HepG2 (cell line): ENCODE results near the gene BTK. TPM values are rescaled to one million over a fixed set of nuclear protein-coding genes. Genes with fewer than 3 reads are reported as not detected.

Source experiments
- ATAC-seq: fragments of 200-7000 bp; cut with Tn5 transposase; 3 replicates; pipeline ENCODE4 v1.9.1; 2020; ENCODE audit warnings: mild to moderate bottlenecking, moderate library complexity
- BruUV-seq: library from RNA; stranded (reverse); fragments of 400-500 nt; replicated peaks from 2 replicates; lab custom pipeline; 2021; lab: Mats Ljungman, UMichigan
- CTCF ChIA-PET: fragments of 300-600 bp; formaldehyde crosslinking; extraction: SDS; loops from one replicate; lab custom pipeline; 2021; ENCODE audit warnings: low total read pairs, inconsistent platforms, low intra/inter-chr PET ratio; lab: Yijun Ruan, JAX
- POLR2A ChIA-PET: fragments of 350-600 bp; sonication (Branson Sonifier 250); formaldehyde crosslinking; loops from one replicate; lab custom pipeline; 2020; ENCODE audit warnings: antibody characterized with exemption, inconsistent platforms; lab: Yijun Ruan, JAX
- DNase-seq: peaks from one replicate; pipeline ENCODE4 v3.0.0-alpha.2; 2015; ENCODE audit warnings: low spot score
- FAIRE-seq: peaks from 3 replicates; lab custom pipeline; 2011; peaks lifted over from hg19 to GRCh38; lab: Jason Lieb, UNC
- H2AFZ ChIP-seq: one replicate; pipeline ENCODE4 v1.6.1; 2011; ENCODE audit warnings: low read length, inconsistent platforms
- H3K27ac ChIP-seq: fragments of 300-600 bp; 3 replicates; pipeline ENCODE4 v1.8.0; 2011; ENCODE audit warnings: mixed run types, mild to moderate bottlenecking, mixed read lengths, low read length, inconsistent platforms; ENCODE audit not compliant: insufficient read depth; ENCODE audit errors: extremely low read length
- H3K27me3 ChIP-seq, 2 experiments: fragments of 200-600 bp in 1 of 2; 2 replicates in 1 of 2; 3 replicates in 1 of 2; pipeline versions ENCODE4 v1.6.0 to v1.8.0; 2011; ENCODE audit warnings: low read length in 2 of 2, mild to moderate bottlenecking in 2 of 2, moderate library complexity in 2 of 2, inconsistent platforms in 1 of 2; ENCODE audit not compliant: insufficient read depth in 2 of 2, control insufficient read depth in 1 of 2
- H3K36me3 ChIP-seq, 2 experiments: fragments of 200-600 bp in 1 of 2; replicated peaks in 1 of 2; 2 replicates in 1 of 2; 3 replicates in 1 of 2; pipeline versions ENCODE4 v1.5.1 to v1.8.0; 2011; ENCODE audit warnings: low read length in 2 of 2, inconsistent platforms in 1 of 2; ENCODE audit not compliant: insufficient read depth in 2 of 2, control insufficient read depth in 1 of 2
- H3K4me1 ChIP-seq: 2 replicates; pipeline ENCODE4 v1.5.1; 2012; ENCODE audit warnings: low read length, inconsistent platforms; ENCODE audit not compliant: insufficient read depth
- H3K4me2 ChIP-seq: 2 replicates; pipeline ENCODE4 v1.6.0; 2011; ENCODE audit warnings: low read depth, low read length, inconsistent platforms
- H3K4me3 ChIP-seq, 3 experiments: fragments of 200-600 bp in 1 of 3; sonication (generic), shearing (Covaris generic) in 1 of 3; replicated peaks in 1 of 3; 2 replicates each; pipeline ENCODE4 v1.5.1; 2011 to 2016; ENCODE audit warnings: low read length in 3 of 3, inconsistent platforms in 2 of 3, low read depth in 2 of 3, mild to moderate bottlenecking in 2 of 3, control low read depth in 1 of 3, mixed read lengths in 1 of 3; ENCODE audit not compliant: insufficient read depth in 1 of 3
- H3K79me2 ChIP-seq: one replicate; pipeline ENCODE4 v1.6.1; 2011; ENCODE audit warnings: low read length, inconsistent platforms; ENCODE audit not compliant: insufficient read depth
- H3K9ac ChIP-seq: 2 replicates; pipeline ENCODE4 v1.6.0; 2011; ENCODE audit warnings: mild to moderate bottlenecking, low read depth, low read length, inconsistent platforms; ENCODE audit not compliant: insufficient read depth
- H3K9me3 ChIP-seq: 2 replicates; pipeline ENCODE4 v1.5.1; 2012; ENCODE audit warnings: mild to moderate bottlenecking, low read length
- H4K20me1 ChIP-seq: 2 replicates; pipeline ENCODE4 v1.6.0; 2011; ENCODE audit warnings: inconsistent platforms, mild to moderate bottlenecking, low read length, moderate library complexity; ENCODE audit not compliant: insufficient read depth
- NFKB2 ChIP-seq: sonication (generic); formaldehyde crosslinking; IDR thresholded peaks from 2 replicates; pipeline ENCODE4 v1.4.0; 2020; ENCODE audit warnings: missing genetic modification reagents, borderline replicate concordance
- NFYB ChIP-seq: sonication (generic); formaldehyde crosslinking; IDR thresholded peaks from 2 replicates; pipeline ENCODE4 v1.4.0; 2020; ENCODE audit warnings: missing genetic modification reagents
- POLR2G ChIP-seq: fragments of 200-400 bp; formaldehyde crosslinking; IDR thresholded peaks from 2 replicates; pipeline ENCODE4 v1.6.1; 2018; ENCODE audit warnings: mild to moderate bottlenecking, low read depth, low read length, moderate library complexity
- SMC3 ChIP-seq: IDR thresholded peaks from 2 replicates; pipeline ENCODE4 v1.6.1; 2011; ENCODE audit warnings: low read length, improper control_type of control experiment
- SNRNP70 ChIP-seq: fragments of 200-400 bp; formaldehyde crosslinking; IDR thresholded peaks from 2 replicates; pipeline ENCODE4 v1.6.1; 2017; ENCODE audit warnings: mild to moderate bottlenecking, low read depth, low read length, moderate library complexity
- STAG1 ChIP-seq: sonication (generic); formaldehyde crosslinking; IDR thresholded peaks from 2 replicates; pipeline ENCODE4 v1.4.0; 2020; ENCODE audit warnings: missing genetic modification reagents
- ZNF589 ChIP-seq: sonication (generic); formaldehyde crosslinking; conservative IDR thresholded peaks from 2 replicates; pipeline ENCODE4 v1.8.0; 2022; ENCODE audit warnings: mild to moderate bottlenecking, moderate library complexity, missing genetic modification reagents
- ZNF879 ChIP-seq: sonication (generic); formaldehyde crosslinking; IDR thresholded peaks from 2 replicates; pipeline ENCODE4 v1.8.1; 2023; ENCODE audit warnings: missing genetic modification reagents
- ZNF883 ChIP-seq: sonication (generic); formaldehyde crosslinking; IDR thresholded peaks from 2 replicates; pipeline ENCODE4 v1.5.1; 2020; ENCODE audit warnings: mild to moderate bottlenecking, missing genetic modification reagents; ENCODE audit errors: not compliant biosample characterization
- ZSCAN9 ChIP-seq: IDR thresholded peaks from 2 replicates; pipeline ENCODE4 v1.6.1; 2016; ENCODE audit warnings: borderline replicate concordance
- WGBS: methylation state at CpG from one replicate; pipeline ENCODE4 v1.1.6; 2017; ENCODE audit warnings: low lambda C conversion rate; 5-methylcytosine and 5-hydroxymethylcytosine counted together
- in situ Hi-C: cut with HindIII; loops from 2 replicates; pipeline ENCODE4 v1.10.0; 2017; ENCODE audit warnings: low pct_unique_long_range_greater_than_20kb; ENCODE audit not compliant: extremely low pct_ligation_motif_present
- intact Hi-C: fragments of 100-400 bp; cut with micrococcal nuclease; formaldehyde crosslinking; loops from one replicate; pipeline ENCODE4 v1.10.0; 2022; ENCODE audit not compliant: unreplicated experiment
- polyA plus RNA-seq, 8 experiments: library from polyadenylated mRNA; depleted of rRNA in 3 of 8; stranded (reverse) in 7 of 8; unstranded in 1 of 8; fragments of >200 nt; fragmentation: Illumina TruSeq in 4 of 8; extraction: Trizol in 4 of 8; gene quantifications; 2 replicates each; pipeline versions ENCODE4 v1.2.1 to v1.2.3, GENCODE V29; 2011 to 2016; ENCODE audit warnings: low read depth in 4 of 8, missing spikeins in 1 of 8, mixed read lengths in 1 of 8; ENCODE audit not compliant: insufficient read depth in 1 of 8
- total RNA-seq, 5 experiments: library from RNA; depleted of rRNA; stranded (reverse); fragments of >200 nt; fragmentation: Illumina TruSeq; extraction: Trizol; gene quantifications; 2 replicates each; pipeline ENCODE4 v1.2.3, GENCODE V29; 2016; ENCODE audit warnings: low read depth in 1 of 5
- TF ChIP-seq, protein P1 (sequence below): sonication (generic); formaldehyde crosslinking; IDR thresholded peaks from 2 replicates; pipeline ENCODE4 v1.5.0; 2020; ENCODE audit warnings: mild to moderate bottlenecking, missing genetic modification reagents, moderate library complexity

The BTK gene
- total and polyA plus RNA-seq, 2 of the 13 experiments (the other 11 are each of a cell fraction or from before 2014, with no cell fraction given), result not detected

- TF ChIP-seq SMC3, result 0 out of 2 replicates have a peak, but pooled peaks have one; percentile 17
- TF ChIP-seq, protein P1, sequence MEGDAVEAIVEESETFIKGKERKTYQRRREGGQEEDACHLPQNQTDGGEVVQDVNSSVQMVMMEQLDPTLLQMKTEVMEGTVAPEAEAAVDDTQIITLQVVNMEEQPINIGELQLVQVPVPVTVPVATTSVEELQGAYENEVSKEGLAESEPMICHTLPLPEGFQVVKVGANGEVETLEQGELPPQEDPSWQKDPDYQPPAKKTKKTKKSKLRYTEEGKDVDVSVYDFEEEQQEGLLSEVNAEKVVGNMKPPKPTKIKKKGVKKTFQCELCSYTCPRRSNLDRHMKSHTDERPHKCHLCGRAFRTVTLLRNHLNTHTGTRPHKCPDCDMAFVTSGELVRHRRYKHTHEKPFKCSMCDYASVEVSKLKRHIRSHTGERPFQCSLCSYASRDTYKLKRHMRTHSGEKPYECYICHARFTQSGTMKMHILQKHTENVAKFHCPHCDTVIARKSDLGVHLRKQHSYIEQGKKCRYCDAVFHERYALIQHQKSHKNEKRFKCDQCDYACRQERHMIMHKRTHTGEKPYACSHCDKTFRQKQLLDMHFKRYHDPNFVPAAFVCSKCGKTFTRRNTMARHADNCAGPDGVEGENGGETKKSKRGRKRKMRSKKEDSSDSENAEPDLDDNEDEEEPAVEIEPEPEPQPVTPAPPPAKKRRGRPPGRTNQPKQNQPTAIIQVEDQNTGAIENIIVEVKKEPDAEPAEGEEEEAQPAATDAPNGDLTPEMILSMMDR (CRISPR knock-in tag), result peak; percentile 57
- no peak for TF ChIP-seq ZNF879
- TF ChIP-seq STAG1 (CRISPR knock-in tag), result peak; percentile 38; the same call in 1 of the 2 replicates
- Histone ChIP-seq H3K9me3 (no peaks in the 10 kb centered on the region), H3K27me3 (no peaks in the 10 kb centered on the region; a peak in 1 of 5 replicates), H3K36me3 (peaks cover 0 to 14% of the 10 kb centered on the region in 2 experiments; a peak in 3 of 5 replicates), H4K20me1 (peaks cover 3% of the 10 kb centered on the region; the same call in 1 of the 2 replicates), H3K4me3 (no peak overlapping the region), H3K27ac (no peak overlapping the region), H3K9ac (no peak overlapping the region), H3K4me1 (peaks cover 4% of the 10 kb centered on the region), H3K4me2 (no peak overlapping the region), H3K79me2 (peaks cover 18% of the 10 kb centered on the region), H2AFZ (no peak overlapping the region)
- FAIRE-seq (peak; percentile 43), DNase-seq (peak; percentile 14), ATAC-seq (peak; percentile 47; the same call in 2 of the 3 replicates)
- BruUV-seq, result no TSS peak
- intact Hi-C loops (no loop called here), in situ Hi-C loops (no loop called here)
- 91% methylated on average over 5 of the region's 12 CpGs for WGBS
- POLR2A ChIA-PET, result no interaction called here
- CTCF ChIA-PET, result no interaction called here
Measured at GRCh38 chrX:101415180-101416145, 29.5 kb upstream of the BTK start.

DNA sequence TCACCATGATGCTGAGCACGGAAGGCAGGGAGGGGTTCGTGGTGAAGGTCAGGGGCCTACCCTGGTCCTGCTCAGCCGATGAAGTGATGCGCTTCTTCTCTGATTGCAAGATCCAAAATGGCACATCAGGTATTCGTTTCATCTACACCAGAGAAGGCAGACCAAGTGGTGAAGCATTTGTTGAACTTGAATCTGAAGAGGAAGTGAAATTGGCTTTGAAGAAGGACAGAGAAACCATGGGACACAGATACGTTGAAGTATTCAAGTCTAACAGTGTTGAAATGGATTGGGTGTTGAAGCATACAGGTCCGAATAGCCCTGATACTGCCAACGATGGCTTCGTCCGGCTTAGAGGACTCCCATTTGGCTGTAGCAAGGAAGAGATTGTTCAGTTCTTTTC lies 26.0 kb upstream of the BTK start:
- intact Hi-C loops (no loop called here), in situ Hi-C loops (no loop called here)
- peaks cover 5% of the 10 kb centered on the region; the same call in 1 of the 2 replicates for H4K20me1 ChIP-seq
- ATAC-seq (no peak), FAIRE-seq (no peak), DNase-seq (no peak)
- WGBS, result 91% methylated on average over 6 of the region's 10 CpGs
- no peak overlapping the region for H3K27ac ChIP-seq
- H2AFZ ChIP-seq, result no peak overlapping the region
- H3K9me3 ChIP-seq, result no peaks in the 10 kb centered on the region
- H3K4me2 ChIP-seq, result no peak overlapping the region
- ChIA-PET POLR2A (no interaction called here), CTCF (no interaction called here)
- H3K27me3 ChIP-seq, result no peaks in the 10 kb centered on the region
- H3K4me1 ChIP-seq, result peaks cover 8% of the 10 kb centered on the region
- no peak overlapping the region for H3K4me3 ChIP-seq
- H3K79me2 ChIP-seq, result peaks cover 40% of the 10 kb centered on the region
- H3K36me3 ChIP-seq, result peaks cover 0 to 14% of the 10 kb centered on the region in 2 experiments; a peak in 3 of 5 replicates
- BruUV-seq, result no TSS peak
- no peak overlapping the region for H3K9ac ChIP-seq
- no peak for TF ChIP-seq NFYB (CRISPR knock-in tag)
- TF ChIP-seq SNRNP70, result no peak
- TF ChIP-seq NFKB2 (CRISPR knock-in tag), result no peak
- no peak for TF ChIP-seq POLR2G
- TF ChIP-seq SMC3, result no peak
- no peak for TF ChIP-seq ZNF589 (CRISPR knock-in tag)
- TF ChIP-seq ZNF883 (CRISPR knock-in tag), result no peak
- no peak for TF ChIP-seq ZSCAN9 (CRISPR knock-in tag)
